Esophagus squamous epithelium (tissue), 4 donors: ENCODE results near the gene MED15.
"Not testable (repeated sequence)": the region's sequence is repeated elsewhere in the genome, so short reads cannot be mapped to it uniquely, and the experiment has no call there.

Source experiments
- CTCF ChIP-seq, 6 experiments: fragments of 450-650 bp in 4 of 6; fragments of 200-600 bp in 2 of 6; sonication (generic) in 2 of 6; IDR thresholded peaks; one replicate each; pipeline ENCODE4 v1.5.1; 2016 to 2019; ENCODE audit warnings: antibody characterized with exemption in 6 of 6, mild to moderate bottlenecking in 4 of 6, moderate library complexity in 4 of 6
- POLR2A ChIP-seq, 4 donors: fragments of 450-650 bp; IDR thresholded peaks; one replicate each; pipeline ENCODE4 v1.6.1; 2017; ENCODE audit warnings: antibody characterized with exemption in 4 of 4, mild to moderate bottlenecking in 4 of 4, moderate library complexity in 3 of 4

GRCh38 chr22:20504293-20504922, 3.0 kb upstream of the MED15 start:
- TF ChIP-seq CTCF, POLR2A (IDR thresholded peaks at IDR 0.05): not testable (repeated sequence)
